GM10248 (cell line): Measurements from ENCODE around the gene ATP6V0A1.
A peak's percentile ranks its signal among the peaks of the same experiment; 100 is the strongest.

Experiments
- CTCF ChIA-PET: fragments of 300-600 bp; sonication (Branson Sonifier 250); formaldehyde crosslinking; extraction: SDS; loops from one replicate; lab custom pipeline; 2021; ENCODE audit warnings: antibody characterized with exemption; lab: Yijun Ruan, JAX
- POLR2A ChIA-PET: fragments of 350-650 bp; sonication (Branson Sonifier 250); formaldehyde crosslinking; extraction: SDS; loops from one replicate; lab custom pipeline; 2020; ENCODE audit warnings: antibody characterized with exemption; lab: Yijun Ruan, JAX
- DNase-seq: peaks from one replicate; pipeline ENCODE4 v3.0.0; 2012; ENCODE audit errors: extremely low spot score
- TF ChIP-seq, protein P1 (sequence below): IDR thresholded peaks from 2 replicates; pipeline ENCODE4 v1.5.1; 2012; ENCODE audit warnings: mild to moderate bottlenecking, low read depth; ENCODE audit errors: extremely low read depth, missing control alignments, control extremely low read depth

The ATP6V0A1 gene

DNA sequence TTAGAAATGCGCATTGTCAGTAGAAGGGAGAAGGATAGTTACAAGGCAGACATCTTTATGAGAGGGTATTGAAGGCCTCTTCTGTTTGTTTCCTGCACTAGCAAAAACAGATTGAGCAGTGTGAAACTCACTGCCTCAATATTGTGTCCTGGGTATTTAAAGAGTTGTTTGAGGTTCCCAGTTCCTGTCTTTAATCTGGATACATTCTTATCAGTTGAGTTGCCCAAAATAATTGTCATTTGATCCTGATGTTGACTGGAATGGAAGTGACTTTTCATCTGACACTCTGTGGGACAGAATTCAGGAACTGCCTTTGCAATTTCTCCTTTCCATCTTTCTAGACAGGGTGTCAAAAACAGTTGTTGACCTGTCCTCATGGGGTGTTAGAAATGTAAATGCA, 1.7 kb downstream of the ATP6V0A1 start:
- ChIA-PET CTCF (interaction anchor here (0.8 to 1.9 kb wide), 8 partner anchors 9 to 150 kb away, joined by 3 to 8 read pairs (median 4); no protein-coding TSS in a partner anchor), POLR2A (interaction anchor here (1.3 kb wide), 1 partner anchor 17 kb away, joined by 3 read pairs; no protein-coding TSS in a partner anchor)
- DNase-seq, result no peak
- TF ChIP-seq, protein P1, sequence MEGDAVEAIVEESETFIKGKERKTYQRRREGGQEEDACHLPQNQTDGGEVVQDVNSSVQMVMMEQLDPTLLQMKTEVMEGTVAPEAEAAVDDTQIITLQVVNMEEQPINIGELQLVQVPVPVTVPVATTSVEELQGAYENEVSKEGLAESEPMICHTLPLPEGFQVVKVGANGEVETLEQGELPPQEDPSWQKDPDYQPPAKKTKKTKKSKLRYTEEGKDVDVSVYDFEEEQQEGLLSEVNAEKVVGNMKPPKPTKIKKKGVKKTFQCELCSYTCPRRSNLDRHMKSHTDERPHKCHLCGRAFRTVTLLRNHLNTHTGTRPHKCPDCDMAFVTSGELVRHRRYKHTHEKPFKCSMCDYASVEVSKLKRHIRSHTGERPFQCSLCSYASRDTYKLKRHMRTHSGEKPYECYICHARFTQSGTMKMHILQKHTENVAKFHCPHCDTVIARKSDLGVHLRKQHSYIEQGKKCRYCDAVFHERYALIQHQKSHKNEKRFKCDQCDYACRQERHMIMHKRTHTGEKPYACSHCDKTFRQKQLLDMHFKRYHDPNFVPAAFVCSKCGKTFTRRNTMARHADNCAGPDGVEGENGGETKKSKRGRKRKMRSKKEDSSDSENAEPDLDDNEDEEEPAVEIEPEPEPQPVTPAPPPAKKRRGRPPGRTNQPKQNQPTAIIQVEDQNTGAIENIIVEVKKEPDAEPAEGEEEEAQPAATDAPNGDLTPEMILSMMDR, result no peak

DNA sequence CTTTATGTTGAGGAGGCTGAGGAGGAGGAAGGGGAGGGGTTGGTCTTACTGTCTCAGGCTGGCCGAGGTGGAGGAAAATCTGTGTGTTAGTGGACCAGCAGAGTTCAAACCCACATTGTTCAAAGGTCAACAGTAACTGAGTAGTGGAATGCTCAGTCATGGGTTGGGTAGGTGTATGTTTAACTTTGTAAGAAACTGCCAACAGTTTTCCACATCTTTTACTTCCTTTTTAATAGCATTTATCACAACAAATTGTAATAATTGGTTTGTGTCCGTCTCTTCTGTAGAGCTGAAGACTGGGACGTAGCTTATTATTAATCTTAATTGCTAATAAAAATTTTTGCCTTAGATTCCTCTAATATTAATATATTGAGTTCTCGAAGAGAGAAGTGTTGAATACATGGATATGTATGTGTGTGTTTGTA, 5.3 kb downstream of the ATP6V0A1 start:
- ChIA-PET CTCF (interaction anchor here (1.4 to 3.0 kb wide), 4 partner anchors 12 to 57 kb away, joined by 3 to 15 read pairs (median 8); no protein-coding TSS in a partner anchor), POLR2A (no interaction called here)
- TF ChIP-seq, protein P1, result no peak
- no peak for DNase-seq

GRCh38 chr17:42467889-42468288, 9.2 kb downstream of the ATP6V0A1 start:
- DNase-seq, result no peak
- ChIA-PET CTCF (interaction anchor here (1.0 to 2.3 kb wide), 6 partner anchors 8 to 146 kb away, joined by 3 to 8 read pairs (median 3); no protein-coding TSS in a partner anchor), POLR2A (no interaction called here)
- TF ChIP-seq, protein P1, result no peak

- POLR2A ChIA-PET, result interaction anchor here (0.6 to 0.7 kb wide), 2 partner anchors 36 to 843 kb away, joined by 3 to 6 read pairs; no protein-coding TSS in a partner anchor
- no peak for DNase-seq
- TF ChIP-seq, protein P1, result no peak
- CTCF ChIA-PET, result interaction anchor here (0.7 to 1.9 kb wide), 3 partner anchors 13 to 66 kb away, joined by 3 to 5 read pairs (median 4); no protein-coding TSS in a partner anchor
Measured at GRCh38 chr17:42472709-42473521, 14.2 kb downstream of the ATP6V0A1 start.

- ChIA-PET CTCF (interaction anchor here (1.4 to 1.5 kb wide), 2 partner anchors 53 to 161 kb away, joined by 4 read pairs; no protein-coding TSS in a partner anchor), POLR2A (no interaction called here)
- TF ChIP-seq, protein P1, result no peak
- no peak for DNase-seq
Measured at GRCh38 chr17:42474276-42474675, 15.6 kb downstream of the ATP6V0A1 start.

- DNase-seq, result no peak
- ChIA-PET POLR2A (no interaction called here), CTCF (interaction anchor here (0.5 to 2.5 kb wide), 7 partner anchors 10 to 162 kb away, joined by 3 to 15 read pairs (median 4); no protein-coding TSS in a partner anchor)
- TF ChIP-seq, protein P1, result peak; percentile 1
Measured at GRCh38 chr17:42475121-42475520, 16.4 kb downstream of the ATP6V0A1 start.
